Measurements from ENCODE around the gene RPS8.

The RPS8 gene

DNA sequence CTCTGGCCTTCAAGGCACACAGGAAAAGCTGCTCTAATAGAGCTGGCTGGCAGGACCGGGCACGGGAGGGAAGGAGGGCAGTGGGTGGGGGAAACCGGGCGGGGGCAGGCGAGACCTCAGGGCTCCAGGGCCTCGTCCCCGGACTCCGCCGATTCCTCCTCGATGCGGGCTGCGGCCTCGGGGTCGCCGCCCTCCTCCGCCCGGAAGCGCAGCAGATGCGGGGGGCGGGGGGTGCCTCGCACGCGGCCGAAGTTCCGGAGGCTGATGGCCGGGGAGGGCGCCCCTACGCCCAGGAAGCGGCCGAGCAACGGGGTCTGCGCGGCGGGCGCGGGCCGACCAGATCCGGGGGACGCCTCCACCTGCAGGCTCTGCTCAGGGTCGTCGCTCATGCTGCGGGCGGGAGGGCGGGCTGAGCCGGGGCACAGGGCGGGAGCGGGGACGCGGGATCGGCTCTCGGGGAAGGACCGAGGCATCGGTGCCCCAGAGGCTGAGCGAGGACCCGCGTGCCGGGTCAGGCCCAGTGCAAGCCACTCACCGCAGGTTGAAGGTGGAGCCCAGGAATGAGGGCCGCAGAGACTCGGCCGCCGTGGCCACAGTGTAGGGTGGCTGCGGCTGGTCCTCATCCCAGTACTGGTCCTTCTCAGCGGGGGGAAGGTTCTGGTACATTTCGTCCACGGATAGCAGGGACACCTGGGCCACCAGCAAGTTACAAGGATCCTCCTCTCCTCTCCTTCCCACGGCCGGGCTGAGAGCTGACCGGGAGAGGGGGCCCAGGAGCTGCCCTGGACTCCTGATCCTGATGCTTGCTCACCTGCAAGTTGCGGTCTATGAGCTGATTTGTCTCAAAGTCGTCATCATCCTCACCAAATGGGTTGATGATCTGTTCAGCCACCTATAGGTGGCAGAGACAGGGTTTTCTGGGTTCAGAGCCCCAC lies 9.0 kb downstream of the RPS8 start:
- TF ChIP-seq, protein P1, sequence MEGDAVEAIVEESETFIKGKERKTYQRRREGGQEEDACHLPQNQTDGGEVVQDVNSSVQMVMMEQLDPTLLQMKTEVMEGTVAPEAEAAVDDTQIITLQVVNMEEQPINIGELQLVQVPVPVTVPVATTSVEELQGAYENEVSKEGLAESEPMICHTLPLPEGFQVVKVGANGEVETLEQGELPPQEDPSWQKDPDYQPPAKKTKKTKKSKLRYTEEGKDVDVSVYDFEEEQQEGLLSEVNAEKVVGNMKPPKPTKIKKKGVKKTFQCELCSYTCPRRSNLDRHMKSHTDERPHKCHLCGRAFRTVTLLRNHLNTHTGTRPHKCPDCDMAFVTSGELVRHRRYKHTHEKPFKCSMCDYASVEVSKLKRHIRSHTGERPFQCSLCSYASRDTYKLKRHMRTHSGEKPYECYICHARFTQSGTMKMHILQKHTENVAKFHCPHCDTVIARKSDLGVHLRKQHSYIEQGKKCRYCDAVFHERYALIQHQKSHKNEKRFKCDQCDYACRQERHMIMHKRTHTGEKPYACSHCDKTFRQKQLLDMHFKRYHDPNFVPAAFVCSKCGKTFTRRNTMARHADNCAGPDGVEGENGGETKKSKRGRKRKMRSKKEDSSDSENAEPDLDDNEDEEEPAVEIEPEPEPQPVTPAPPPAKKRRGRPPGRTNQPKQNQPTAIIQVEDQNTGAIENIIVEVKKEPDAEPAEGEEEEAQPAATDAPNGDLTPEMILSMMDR (conservative IDR thresholded peaks at IDR 0.05), result no peak
- no peak overlapping the region for H3K27ac ChIP-seq

DNA sequence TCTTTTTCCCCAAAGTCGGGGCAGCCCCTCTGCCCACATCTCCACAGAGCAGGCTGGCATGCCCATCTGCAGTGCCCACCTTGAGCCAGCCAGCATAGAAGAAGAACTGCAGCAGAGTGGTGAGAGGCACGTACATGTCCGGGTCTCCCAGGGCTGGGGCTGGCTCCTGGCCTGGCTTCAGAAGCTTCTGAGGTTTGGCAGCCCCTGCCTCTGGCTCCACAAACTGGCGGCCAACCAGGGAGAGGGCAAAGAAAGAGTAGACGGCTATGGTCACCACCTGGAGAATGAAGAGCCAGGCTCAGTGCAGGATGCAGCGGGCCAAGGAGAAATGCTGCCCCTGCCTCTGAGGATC lies 9.7 kb downstream of the RPS8 start:
- H3K27ac ChIP-seq, result no peak overlapping the region
- TF ChIP-seq, protein P1 (conservative IDR thresholded peaks at IDR 0.05), result no peak

DNA sequence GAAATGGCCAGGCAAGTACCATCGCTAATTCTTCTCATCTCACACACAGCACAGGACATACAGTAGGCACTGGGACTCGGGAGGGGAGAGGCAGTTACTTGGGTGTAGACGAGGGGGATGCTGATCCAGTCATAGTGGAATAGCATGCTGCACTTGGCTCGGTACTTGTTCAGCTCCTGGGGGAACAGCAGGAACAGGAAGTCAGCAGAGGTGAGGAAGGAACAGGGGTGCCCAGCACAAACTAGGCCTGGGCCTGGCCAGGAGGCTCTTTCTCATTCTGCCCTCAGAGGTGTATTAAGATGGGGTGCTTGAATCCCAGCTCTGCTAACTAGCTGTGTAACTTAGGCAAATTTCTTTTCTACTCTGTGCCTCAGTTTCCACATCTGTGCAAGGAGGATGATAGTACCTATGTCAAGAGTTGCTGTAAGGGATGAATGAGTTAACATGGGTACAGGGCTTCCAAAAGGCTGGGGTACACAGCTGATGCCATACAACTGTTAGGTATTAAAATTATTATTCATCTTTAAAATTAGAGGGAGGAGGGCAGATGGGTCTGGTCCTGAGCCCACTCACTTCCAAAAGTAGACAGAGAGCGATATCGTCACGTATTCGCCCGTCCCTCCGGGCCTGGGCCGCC lies 10.3 kb downstream of the RPS8 start:
- TF ChIP-seq, protein P1 (conservative IDR thresholded peaks at IDR 0.05), result no peak
- no peak overlapping the region for H3K27ac ChIP-seq

DNA sequence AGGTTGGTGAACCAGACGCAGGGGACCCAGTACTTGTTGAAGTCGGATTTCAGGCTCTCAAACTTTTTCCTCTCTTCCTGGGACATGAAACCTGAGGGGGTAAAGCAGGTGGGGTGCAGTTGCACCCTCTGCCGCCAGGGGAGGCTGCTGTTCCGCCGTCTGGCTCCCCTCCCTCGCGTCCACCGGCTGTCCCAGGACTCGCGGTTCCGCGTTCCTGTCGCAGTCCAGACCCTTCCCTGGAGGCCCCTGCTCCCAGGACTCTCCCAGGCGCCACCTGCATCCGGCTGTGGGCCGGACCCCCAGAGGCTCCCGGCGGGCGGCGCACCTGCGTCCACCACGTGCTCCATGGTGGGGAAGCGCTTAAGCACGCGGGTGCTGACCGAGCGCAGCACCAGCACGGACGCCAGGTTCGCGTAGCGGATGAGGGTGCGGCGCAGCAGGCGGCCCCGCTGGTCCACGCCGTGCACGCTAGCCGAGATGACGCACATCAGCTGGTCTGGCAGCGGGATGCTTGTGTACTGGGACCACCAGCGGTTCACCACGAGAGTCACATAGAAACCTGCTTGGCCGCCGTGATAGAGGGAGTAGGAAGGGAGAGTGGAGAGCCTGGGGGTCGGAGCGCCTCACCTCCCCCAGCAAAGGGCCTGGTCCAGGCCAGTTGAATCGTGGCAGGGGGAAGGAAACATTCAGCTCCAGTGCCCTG lies 10.9 kb downstream of the RPS8 start:
- no peak overlapping the region for H3K27ac ChIP-seq

DNA sequence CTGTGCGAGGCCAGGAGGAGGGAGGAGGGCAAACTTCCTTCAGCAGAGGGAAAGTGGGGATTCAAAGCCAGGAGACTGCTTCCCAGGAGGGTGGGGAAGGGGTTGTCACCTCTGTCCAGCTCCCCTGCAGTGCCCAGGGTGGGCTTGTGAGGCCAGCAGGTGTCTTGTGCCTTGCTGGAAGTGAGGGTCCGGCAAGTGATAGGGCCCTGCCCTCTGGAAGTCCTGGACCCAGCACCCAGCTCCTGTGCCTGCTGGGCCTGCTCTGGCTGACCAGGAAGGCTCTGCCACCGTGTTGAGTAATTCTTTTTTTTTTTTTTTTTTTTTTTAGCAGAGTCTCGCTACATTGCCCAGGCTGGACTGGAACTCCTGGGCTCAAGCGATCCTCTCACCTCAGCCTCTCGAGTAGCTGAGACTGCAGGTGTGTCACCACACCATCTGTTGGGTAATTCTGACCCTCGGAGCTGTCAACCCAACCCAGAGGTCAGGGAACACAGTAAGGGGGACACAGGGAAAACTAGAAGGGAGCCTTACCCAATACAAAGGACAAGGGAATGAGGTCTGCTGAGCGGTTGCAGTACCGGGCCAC lies 11.6 kb downstream of the RPS8 start:
- H3K27ac ChIP-seq, result no peak overlapping the region
- TF ChIP-seq, protein P1 (conservative IDR thresholded peaks at IDR 0.05), result no peak

More for the DNA sequence above, 10.9 kb downstream of the RPS8 start:
- TF ChIP-seq, protein P1 (conservative IDR thresholded peaks at IDR 0.05), result peak; percentile 38

DNA sequence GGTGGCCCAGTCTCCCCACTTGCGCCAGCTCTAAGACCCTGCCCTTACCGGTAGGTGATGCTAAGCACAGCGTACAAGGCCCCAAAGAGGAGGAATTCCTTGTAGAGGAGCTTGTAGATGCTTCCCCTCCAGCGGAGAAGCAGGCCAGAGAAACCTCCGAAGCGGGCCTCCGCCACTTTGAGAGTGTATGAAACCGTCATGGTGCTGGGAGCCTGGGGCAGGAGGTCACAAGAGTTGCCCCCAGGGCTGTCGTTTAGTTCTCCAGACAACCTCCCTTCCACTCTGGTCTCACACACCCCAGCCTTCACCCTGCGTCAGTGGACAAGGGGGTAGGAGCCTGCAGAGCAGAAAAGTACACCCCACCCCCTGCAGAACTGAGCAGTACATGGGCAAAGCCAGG lies 12.2 kb downstream of the RPS8 start:
- TF ChIP-seq, protein P1 (conservative IDR thresholded peaks at IDR 0.05), result no peak
- H3K27ac ChIP-seq, result no peak overlapping the region

All from VCaP (cell line).